GM18870 (cell line): ENCODE measurements around the gene DCLK2.

Experiments
- ATAC-seq: cut with Tn5 transposase; IDR thresholded peaks from one replicate; pipeline ENCODE4 v1.9.1; 2021; ENCODE audit warnings: moderate library complexity; ENCODE audit not compliant: unreplicated experiment

Gene DCLK2

GRCh38 chr4:150256225-150256620, 178.0 kb downstream of the DCLK2 start:
- ATAC-seq = no peak

- ATAC-seq = no peak
These were observed 178.8 kb downstream of the DCLK2 start for GRCh38 chr4:150256841-150257730.

- no peak for ATAC-seq
These were observed 180.3 kb downstream of the DCLK2 start for GRCh38 chr4:150258569-150258968.

- no peak for ATAC-seq
These were observed 181.8 kb downstream of the DCLK2 start for GRCh38 chr4:150259861-150260567.

GRCh38 chr4:150261571-150261970, 183.3 kb downstream of the DCLK2 start:
- ATAC-seq = no peak

GRCh38 chr4:150262611-150263010, 184.4 kb downstream of the DCLK2 start:
- ATAC-seq = no peak

GRCh38 chr4:150264595-150265161, 186.4 kb downstream of the DCLK2 start:
- ATAC-seq = no peak

- no peak for ATAC-seq
These were observed 187.6 kb downstream of the DCLK2 start for GRCh38 chr4:150265806-150266205.

GRCh38 chr4:150268444-150268843, 190.2 kb downstream of the DCLK2 start:
- no peak for ATAC-seq

- no peak for ATAC-seq
These were observed 200.0 kb downstream of the DCLK2 start for GRCh38 chr4:150278206-150278605.

- ATAC-seq = no peak
These were observed 202.0 kb downstream of the DCLK2 start for GRCh38 chr4:150280081-150280895.

- ATAC-seq = no peak
These were observed 202.7 kb downstream of the DCLK2 start for GRCh38 chr4:150280975-150281374.

- ATAC-seq = no peak
These were observed 205.4 kb downstream of the DCLK2 start for GRCh38 chr4:150283689-150284088.

- no peak for ATAC-seq
These were observed 208.4 kb downstream of the DCLK2 start for GRCh38 chr4:150286656-150287055.

GRCh38 chr4:150289198-150289597, 211.0 kb downstream of the DCLK2 start:
- no peak for ATAC-seq

- ATAC-seq = no peak
These were observed 211.6 kb downstream of the DCLK2 start for GRCh38 chr4:150289881-150290280.

GRCh38 chr4:150297861-150298474, 219.7 kb downstream of the DCLK2 start:
- no peak for ATAC-seq

GRCh38 chr4:150299816-150300215, 221.6 kb downstream of the DCLK2 start:
- no peak for ATAC-seq

- no peak for ATAC-seq
These were observed 224.3 kb downstream of the DCLK2 start for GRCh38 chr4:150302553-150302952.

- no peak for ATAC-seq
These were observed 227.8 kb downstream of the DCLK2 start for GRCh38 chr4:150305995-150306394.

GRCh38 chr4:150306719-150307118, 228.5 kb downstream of the DCLK2 start:
- no peak for ATAC-seq
